HG03066 (cell line): ENCODE measurements around the gene S100A2.
"Not testable (repeated sequence)": the region's sequence is repeated elsewhere in the genome, so short reads cannot be mapped to it uniquely, and the experiment has no call there.

Experiments
- ATAC-seq: cut with Tn5 transposase; IDR thresholded peaks from one replicate; pipeline ENCODE4 v1.9.1; 2021; ENCODE audit warnings: low read depth; ENCODE audit not compliant: unreplicated experiment

S100A2 gene

DNA sequence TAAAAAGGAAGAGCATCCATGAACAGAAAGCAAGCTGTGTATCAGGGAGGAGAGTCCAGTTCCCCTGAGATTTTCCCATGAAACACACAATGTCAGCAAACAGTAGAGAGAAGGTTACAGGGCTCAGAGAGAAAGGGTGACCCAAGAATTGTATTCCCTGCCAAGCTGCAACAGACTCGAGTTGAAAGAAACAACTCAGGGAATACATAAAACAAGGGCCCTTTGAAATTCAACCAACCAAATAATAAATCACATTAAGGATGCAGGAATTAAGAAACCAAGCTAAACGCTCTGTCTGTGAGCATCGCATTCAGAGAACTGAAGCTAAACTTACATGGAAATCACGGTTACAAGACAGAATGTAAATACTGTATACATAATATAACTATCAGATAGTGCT, 27.1 kb upstream of the S100A2 start:
- ATAC-seq, result no peak

GRCh38 chr1:153588482-153588881, 22.8 kb upstream of the S100A2 start:
- no peak for ATAC-seq

DNA sequence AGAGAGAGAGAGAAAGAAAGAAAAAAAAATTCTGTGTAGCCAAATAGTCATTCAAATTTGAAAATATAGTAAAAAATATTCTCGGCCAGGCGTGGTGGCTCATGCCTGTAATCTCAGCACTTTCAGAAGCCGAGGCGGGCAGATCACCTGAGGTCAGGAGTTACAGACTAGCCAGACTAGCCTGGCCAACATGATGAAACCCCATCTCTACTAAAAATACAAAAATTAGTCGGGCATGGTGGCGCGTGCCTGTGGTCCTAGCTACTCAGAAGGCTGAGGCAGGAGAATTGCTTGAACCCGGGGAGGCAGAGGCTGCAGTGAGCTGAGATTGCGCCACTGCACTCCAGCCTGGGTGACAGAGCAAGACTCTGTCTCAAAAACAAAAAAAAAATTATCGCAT, 22.4 kb upstream of the S100A2 start:
- ATAC-seq, result not testable (repeated sequence)

DNA sequence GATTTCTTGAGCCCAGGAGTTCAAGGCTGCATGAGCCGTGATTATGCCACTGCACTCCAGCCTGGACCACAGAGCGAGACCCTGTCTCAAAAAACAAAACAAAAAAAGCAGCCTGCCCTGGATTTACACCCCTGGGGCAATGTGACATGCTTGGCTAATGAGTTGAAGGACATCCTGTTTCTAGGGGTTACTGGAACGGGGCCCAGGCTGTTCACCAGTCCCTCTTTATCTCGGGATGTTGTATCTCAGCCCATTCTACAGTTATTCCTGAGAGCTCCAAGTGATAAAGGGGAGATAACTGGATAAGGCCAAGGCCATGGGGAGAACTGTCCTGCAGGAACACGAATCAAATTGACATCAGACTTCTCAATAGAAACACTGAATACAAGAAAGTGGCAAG, 21.7 kb upstream of the S100A2 start:
- no peak for ATAC-seq

DNA sequence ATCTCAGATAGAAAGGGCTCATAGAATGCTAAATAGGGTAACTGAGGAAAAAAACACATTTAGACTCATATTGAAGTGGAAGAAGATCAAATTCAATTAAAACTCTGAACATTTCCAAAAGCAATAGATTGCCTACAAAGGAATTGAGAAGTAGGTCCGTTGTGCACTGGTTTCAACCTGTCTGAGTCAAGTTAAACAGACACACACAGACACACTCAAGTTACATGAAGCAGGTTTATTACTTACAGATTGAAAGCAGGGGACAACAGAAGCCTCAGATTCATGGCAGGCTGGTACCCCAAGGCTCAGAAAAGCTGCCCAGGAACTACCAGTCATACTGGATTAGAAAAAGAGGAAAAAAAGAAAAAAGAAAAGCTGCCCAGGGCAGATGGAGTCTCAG, 20.7 kb upstream of the S100A2 start:
- ATAC-seq, result no peak

- no peak for ATAC-seq
Measured at GRCh38 chr1:153585006-153585405, 19.4 kb upstream of the S100A2 start.

DNA sequence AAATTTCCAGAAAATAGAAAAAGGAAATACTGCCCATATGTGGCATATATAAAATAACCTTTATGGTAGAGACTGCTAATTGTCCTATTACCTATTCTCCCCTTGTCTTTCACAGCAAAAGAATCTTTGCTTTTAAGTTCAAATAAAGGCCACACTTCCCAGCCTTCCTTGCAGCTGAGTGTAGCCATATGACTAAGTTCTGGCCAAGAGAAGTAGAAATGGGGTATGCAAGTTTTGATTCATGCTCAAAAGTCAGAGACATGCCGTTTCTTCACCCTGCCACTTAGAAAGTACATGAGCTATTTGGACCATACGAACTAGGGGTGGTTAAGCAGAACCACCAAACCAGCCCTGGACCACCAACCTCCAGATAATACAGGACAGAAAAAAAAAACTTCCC, 18.3 kb upstream of the S100A2 start:
- no peak for ATAC-seq

- not testable (repeated sequence) for ATAC-seq
Measured at GRCh38 chr1:153583514-153583913, 17.9 kb upstream of the S100A2 start.

DNA sequence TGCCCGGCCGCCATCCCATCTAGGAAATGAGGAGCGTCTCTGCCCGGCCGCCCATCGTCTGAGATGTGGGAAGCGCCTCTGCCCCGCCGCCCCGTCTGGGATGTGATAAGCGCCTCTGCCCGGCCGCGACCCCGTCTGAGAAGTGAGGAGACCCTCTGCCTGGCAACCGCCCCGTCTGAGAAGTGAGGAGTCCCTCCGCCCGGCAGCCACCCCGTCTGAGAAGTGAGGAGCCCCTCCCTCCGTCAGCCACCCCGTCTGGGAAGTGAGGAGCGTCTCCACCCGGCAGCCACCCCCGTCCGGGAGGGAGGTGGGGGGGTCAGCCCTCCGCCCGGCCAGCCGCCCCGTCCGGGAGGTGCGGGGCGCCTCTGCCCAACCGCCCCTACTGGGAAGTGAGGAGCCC, 17.2 kb upstream of the S100A2 start:
- ATAC-seq, result not testable (repeated sequence)

- ATAC-seq, result no peak
Measured at GRCh38 chr1:153578936-153579335, 13.3 kb upstream of the S100A2 start.

DNA sequence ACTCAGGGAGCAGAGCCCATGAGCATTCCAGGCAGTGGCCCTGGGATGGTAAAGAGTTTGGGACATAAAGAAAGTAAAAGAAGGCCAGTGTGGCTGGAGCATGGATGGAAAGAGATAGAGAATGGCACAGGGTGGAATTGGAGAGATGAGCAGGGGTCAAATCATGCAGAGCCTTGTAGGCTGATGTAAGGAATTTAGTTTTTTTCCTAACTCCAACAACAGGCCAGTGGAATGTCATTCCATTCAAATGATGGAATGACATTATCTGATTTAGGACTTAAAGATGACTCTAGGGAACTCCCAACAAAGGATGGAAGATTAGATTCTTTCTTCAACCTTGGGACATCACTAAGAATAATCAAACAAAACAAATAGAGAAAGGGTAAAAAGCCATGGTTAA, 12.8 kb upstream of the S100A2 start:
- ATAC-seq, result no peak

GRCh38 chr1:153577624-153578051, 12.0 kb upstream of the S100A2 start:
- no peak for ATAC-seq

DNA sequence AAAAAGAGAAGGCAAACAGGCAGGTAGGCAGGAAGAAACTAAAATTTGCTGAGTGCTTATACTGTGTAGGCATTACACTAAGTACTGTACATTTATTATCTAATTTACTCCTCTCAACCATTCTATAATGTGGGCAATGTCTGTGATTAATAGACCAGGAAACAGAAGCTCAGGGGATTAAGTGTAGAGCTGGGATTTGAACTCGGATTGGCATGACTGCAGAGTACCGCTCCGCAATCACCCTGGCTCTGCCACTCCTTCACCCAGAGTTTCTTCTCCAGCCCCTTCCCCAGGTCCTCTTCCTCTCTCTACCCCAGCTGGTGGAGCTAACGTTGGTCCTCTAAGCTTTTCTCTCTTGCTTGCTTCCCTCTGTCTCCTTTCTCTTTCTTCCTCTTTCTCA, 11.5 kb upstream of the S100A2 start:
- ATAC-seq, result no peak

GRCh38 chr1:153575497-153575896, 9.9 kb upstream of the S100A2 start:
- not testable (repeated sequence) for ATAC-seq

DNA sequence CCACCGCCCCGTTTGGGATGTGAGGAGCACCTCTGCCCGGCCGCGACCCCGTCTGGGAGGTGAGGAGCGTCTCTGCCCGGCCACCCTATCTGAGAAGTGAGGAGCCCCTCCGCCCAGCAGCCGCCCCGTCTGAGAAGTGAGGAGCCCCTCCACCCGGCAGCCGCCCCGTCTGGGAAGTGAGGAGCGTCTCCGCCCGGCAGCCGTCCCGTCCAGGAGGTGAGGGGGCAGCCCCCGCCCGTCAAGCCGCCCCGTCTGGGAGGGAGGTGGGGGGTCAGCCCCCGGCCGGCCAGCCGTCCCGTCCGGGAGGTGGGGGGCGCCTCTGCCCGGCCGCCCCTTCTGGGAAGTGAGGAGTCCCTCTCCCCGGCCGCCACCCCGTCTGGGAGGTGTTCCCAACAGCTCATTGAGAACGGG, 9.4 kb upstream of the S100A2 start:
- not testable (repeated sequence) for ATAC-seq

DNA sequence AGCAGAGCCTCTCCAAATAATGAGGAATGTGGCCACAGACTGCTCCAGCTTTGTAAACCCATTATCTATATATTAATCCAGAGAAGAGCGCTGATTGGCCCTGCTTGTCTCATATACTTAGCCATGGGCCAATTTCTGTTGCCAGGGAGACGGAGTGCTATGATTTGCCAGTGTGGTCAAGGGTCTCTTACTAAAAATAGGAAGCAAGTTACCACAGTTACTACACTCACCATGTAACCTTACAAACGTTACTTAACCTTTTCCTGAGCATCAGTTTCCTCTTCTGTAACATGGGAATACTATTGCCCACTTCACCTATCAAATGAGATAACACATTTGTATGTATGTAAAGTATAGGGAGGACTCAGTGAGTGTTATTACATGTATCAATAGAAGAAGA, 7.7 kb upstream of the S100A2 start:
- no peak for ATAC-seq

DNA sequence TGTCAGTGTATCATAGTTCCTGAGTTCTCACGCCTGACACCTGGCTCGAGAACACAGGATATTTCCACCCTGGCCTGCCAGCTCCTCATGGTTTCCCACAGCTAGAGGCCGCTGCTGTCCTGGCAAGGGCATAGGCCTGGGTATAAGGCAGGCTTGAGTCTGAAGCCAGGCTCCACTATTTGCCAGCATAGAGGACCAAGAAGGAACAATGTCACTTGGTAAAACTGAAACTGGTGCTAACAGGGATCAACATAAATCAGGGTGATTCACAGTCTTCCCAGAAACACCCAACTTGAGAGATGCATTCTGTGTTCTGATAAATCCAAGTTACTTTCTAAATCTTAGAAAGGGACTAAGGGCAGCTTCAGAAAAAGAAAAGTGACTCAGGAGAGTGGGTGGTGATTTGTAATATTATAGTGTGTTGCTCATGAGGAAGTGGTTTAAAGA, 6.9 kb upstream of the S100A2 start:
- no peak for ATAC-seq

DNA sequence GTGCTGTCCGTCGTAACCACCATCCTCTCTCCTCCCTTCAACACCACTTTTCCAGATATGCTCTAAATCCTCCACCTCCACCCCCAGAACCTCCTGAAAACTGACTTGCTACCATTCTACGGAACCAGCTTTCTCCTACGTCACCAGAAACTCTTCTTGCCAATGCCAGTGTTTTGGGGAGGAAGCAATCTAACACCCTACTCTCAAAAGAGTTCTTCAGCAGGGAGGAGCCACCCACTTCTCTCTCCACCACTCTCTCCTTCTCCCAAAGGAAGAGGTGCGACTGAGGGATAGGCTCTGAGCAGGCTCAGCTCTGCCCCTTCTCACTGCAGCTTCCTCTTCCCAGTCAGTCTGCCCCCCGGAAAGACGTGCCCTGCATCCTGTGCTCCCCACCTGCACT, 6.1 kb upstream of the S100A2 start:
- no peak for ATAC-seq

GRCh38 chr1:153570874-153571273, 5.2 kb upstream of the S100A2 start:
- no peak for ATAC-seq

DNA sequence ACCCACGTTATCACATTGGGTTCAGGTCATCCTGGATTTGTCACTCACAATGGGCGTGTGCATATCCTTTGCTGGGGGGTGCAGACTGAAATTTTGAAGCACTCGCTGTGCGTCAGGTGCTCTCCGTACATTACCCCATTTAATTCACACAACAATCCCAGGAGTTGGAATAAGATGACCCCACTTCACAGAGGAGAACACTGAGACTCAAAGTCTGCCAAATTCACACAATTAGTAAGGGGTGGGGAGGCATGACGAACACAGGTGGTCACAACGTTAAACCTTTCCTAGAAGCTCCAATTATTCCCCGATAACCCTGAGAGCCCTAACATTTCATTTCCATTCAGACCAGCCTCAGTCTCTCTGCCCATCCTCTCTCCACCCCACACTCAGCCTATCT, 3.8 kb upstream of the S100A2 start:
- ATAC-seq, result no peak

GRCh38 chr1:153568367-153569099, 2.9 kb upstream of the S100A2 start:
- no peak for ATAC-seq

- no peak for ATAC-seq
Measured at GRCh38 chr1:153567621-153568366, 2.1 kb upstream of the S100A2 start.
